ENCODE data around the gene MYMX.

DNA sequence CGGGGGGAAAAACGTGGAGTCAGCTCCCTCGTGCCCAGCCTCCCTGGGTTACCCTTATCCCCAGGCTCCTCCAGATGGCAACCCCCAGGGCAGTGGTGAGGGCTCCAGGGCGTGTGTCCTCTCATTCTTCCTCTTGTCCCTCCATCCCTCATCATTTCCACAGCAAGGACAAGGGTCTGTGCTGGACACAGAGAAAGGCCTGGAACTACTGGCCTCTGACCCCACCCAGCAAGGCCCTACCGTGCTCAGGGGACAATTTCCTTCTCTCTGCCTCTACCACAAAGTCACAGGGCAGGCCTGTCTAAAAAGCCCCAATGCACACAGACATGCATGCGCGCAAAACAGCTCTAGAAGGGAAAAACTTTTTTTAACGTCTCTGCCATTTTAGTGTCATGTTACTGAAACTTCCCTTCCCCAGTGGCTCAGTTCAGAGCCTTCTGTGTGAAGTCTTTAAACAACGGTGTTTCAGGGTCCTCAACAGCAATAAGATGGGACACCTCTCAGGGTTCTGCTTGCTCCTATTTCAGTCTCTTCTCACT is 41.7 kb downstream of the MYMX start:
- TF ChIP-seq, protein P1, sequence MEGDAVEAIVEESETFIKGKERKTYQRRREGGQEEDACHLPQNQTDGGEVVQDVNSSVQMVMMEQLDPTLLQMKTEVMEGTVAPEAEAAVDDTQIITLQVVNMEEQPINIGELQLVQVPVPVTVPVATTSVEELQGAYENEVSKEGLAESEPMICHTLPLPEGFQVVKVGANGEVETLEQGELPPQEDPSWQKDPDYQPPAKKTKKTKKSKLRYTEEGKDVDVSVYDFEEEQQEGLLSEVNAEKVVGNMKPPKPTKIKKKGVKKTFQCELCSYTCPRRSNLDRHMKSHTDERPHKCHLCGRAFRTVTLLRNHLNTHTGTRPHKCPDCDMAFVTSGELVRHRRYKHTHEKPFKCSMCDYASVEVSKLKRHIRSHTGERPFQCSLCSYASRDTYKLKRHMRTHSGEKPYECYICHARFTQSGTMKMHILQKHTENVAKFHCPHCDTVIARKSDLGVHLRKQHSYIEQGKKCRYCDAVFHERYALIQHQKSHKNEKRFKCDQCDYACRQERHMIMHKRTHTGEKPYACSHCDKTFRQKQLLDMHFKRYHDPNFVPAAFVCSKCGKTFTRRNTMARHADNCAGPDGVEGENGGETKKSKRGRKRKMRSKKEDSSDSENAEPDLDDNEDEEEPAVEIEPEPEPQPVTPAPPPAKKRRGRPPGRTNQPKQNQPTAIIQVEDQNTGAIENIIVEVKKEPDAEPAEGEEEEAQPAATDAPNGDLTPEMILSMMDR (IDR thresholded peaks at IDR 0.05; ENCODE audit: borderline replicate concordance, extremely low read depth, low read length, poor library complexity, severe bottlenecking): no peak
- no peak for TF ChIP-seq EZH2 (IDR thresholded peaks at IDR 0.05; ENCODE audit: borderline replicate concordance, low read depth, low read length, severe bottlenecking)

Data from DND-41 (cell line).